GM23338 (cell line): Measurements from ENCODE around the gene IL17REL. TPM values are rescaled to one million over a fixed set of nuclear protein-coding genes. Genes with fewer than 3 reads are reported as not detected.

Experiments
- ATAC-seq: fragments of 200-7000 bp; cut with Tn5 transposase; 3 replicates; pipeline ENCODE4 v1.9.1; 2020
- DNase-seq: peaks from one replicate; pipeline ENCODE4 v3.0.0-alpha.2; 2015; ENCODE audit warnings: low spot score
- H2AFZ ChIP-seq: fragments of 200-600 bp; sonication (generic); 2 replicates; pipeline ENCODE4 v1.8.0; 2016; ENCODE audit warnings: antibody characterized with exemption, mild to moderate bottlenecking, moderate library complexity
- H3F3A ChIP-seq: fragments of 200-600 bp; sonication (generic); replicated peaks from 2 replicates; pipeline ENCODE4 v1.8.0; 2017; ENCODE audit warnings: antibody characterized with exemption, mixed run types, low read depth
- H3K27ac ChIP-seq: fragments of 200-600 bp; sonication (generic); 2 replicates; pipeline ENCODE4 v1.6.1; 2016; ENCODE audit warnings: low read depth
- H3K27me3 ChIP-seq: fragments of 200-600 bp; sonication (generic); 2 replicates; pipeline ENCODE4 v1.8.0; 2016; ENCODE audit warnings: mild to moderate bottlenecking, mixed run types, moderate library complexity; ENCODE audit not compliant: insufficient read depth
- H3K36me3 ChIP-seq: fragments of 200-600 bp; sonication (generic); 2 replicates; pipeline ENCODE4 v1.8.0; 2016; ENCODE audit warnings: mild to moderate bottlenecking; ENCODE audit not compliant: insufficient read depth
- H3K4me1 ChIP-seq: fragments of 200-600 bp; sonication (generic); 2 replicates; pipeline ENCODE4 v1.8.0; 2016; ENCODE audit warnings: mild to moderate bottlenecking, moderate library complexity; ENCODE audit not compliant: insufficient read depth
- H3K4me2 ChIP-seq: fragments of 200-600 bp; sonication (generic); 2 replicates; pipeline ENCODE4 v1.7.1; 2017; ENCODE audit warnings: mixed run types
- H3K4me3 ChIP-seq: fragments of 200-600 bp; sonication (generic); 2 replicates; pipeline ENCODE4 v1.6.1; 2016; ENCODE audit warnings: mixed run types
- H3K79me2 ChIP-seq: fragments of 200-600 bp; sonication (generic); replicated peaks from 2 replicates; pipeline ENCODE4 v1.8.0; 2017; ENCODE audit warnings: mild to moderate bottlenecking; ENCODE audit not compliant: insufficient read depth
- H3K9me2 ChIP-seq: fragments of 200-600 bp; sonication (generic); 2 replicates; pipeline ENCODE4 v1.8.0; 2017; ENCODE audit not compliant: insufficient read depth
- H4K20me1 ChIP-seq: fragments of 200-600 bp; sonication (generic); replicated peaks from 2 replicates; pipeline ENCODE4 v1.8.0; 2017; ENCODE audit warnings: mild to moderate bottlenecking; ENCODE audit not compliant: insufficient read depth
- H3K27ac Mint-ChIP-seq: 2 replicates; pipeline ENCODE4 v1.8.0; 2020; ENCODE audit warnings: inconsistent platforms, mild to moderate bottlenecking, moderate library complexity, mixed read lengths
- H3K27me3 Mint-ChIP-seq: 3 replicates; pipeline ENCODE4 v1.8.0; 2022; ENCODE audit warnings: low read depth, mild to moderate bottlenecking, moderate library complexity, mixed read lengths, inconsistent platforms; ENCODE audit not compliant: insufficient read depth, poor library complexity
- H3K36me3 Mint-ChIP-seq: 3 replicates; pipeline ENCODE4 v1.8.0; 2021; ENCODE audit warnings: low read depth, mild to moderate bottlenecking, inconsistent platforms, moderate library complexity, mixed read lengths
- H3K4me1 Mint-ChIP-seq: 3 replicates; pipeline ENCODE4 v1.8.0; 2020; ENCODE audit warnings: mild to moderate bottlenecking, inconsistent platforms, mixed read lengths
- H3K4me3 Mint-ChIP-seq: 3 replicates; pipeline ENCODE4 v1.8.0; 2021; ENCODE audit warnings: moderate library complexity, mild to moderate bottlenecking, inconsistent platforms, mixed read lengths
- H3K9me3 Mint-ChIP-seq: 3 replicates; pipeline ENCODE4 v1.8.0; 2020; ENCODE audit warnings: moderate library complexity, mild to moderate bottlenecking, inconsistent platforms, mixed read lengths
- EZH2 ChIP-seq: fragments of 200-600 bp; sonication (generic); IDR thresholded peaks from one replicate; pipeline ENCODE4 v1.8.0; 2017; ENCODE audit warnings: antibody characterized with exemption, mild to moderate bottlenecking, low read depth; ENCODE audit not compliant: unreplicated experiment
- JUNB ChIP-seq: IDR thresholded peaks from one replicate; pipeline ENCODE4 v1.6.1; 2016; ENCODE audit warnings: antibody characterized with exemption; ENCODE audit not compliant: unreplicated experiment
- POLR2AphosphoS5 ChIP-seq: IDR thresholded peaks from 2 replicates; pipeline ENCODE4 v1.6.1; 2016; ENCODE audit warnings: antibody characterized with exemption, low read depth
- ZNF114 ChIP-seq: fragments of 250-450 bp; sonication (Bioruptor Pico); IDR thresholded peaks from 2 replicates; pipeline ENCODE4 v1.5.0; 2020; ENCODE audit warnings: mild to moderate bottlenecking, moderate library complexity
- ZNF462 ChIP-seq: fragments of 250-450 bp; sonication (Bioruptor Pico); IDR thresholded peaks from 2 replicates; pipeline ENCODE4 v1.5.0; 2020; ENCODE audit warnings: mild to moderate bottlenecking, moderate library complexity
- polyA plus RNA-seq: library from polyadenylated mRNA; unstranded; fragments of >200 nt; fragmentation: Nextera tagmentation; extraction: Ambion mirVana; gene quantifications from 2 replicates; pipeline ENCODE4 v1.2.1, GENCODE V29; 2016
- total RNA-seq: library from RNA; depleted of rRNA; stranded (reverse); fragments of >200 nt; shearing (Covaris generic); gene quantifications from 2 replicates; pipeline ENCODE4 v1.2.3, GENCODE V29; 2014
- TF ChIP-seq, protein P1 (sequence below): IDR thresholded peaks from one replicate; pipeline ENCODE4 v1.6.1; 2018; ENCODE audit warnings: antibody characterized with exemption; ENCODE audit not compliant: unreplicated experiment

IL17REL gene
- total and polyA plus RNA-seq, 2 experiments from 2014 or later: 0.31 TPM; not detected in 1

DNA sequence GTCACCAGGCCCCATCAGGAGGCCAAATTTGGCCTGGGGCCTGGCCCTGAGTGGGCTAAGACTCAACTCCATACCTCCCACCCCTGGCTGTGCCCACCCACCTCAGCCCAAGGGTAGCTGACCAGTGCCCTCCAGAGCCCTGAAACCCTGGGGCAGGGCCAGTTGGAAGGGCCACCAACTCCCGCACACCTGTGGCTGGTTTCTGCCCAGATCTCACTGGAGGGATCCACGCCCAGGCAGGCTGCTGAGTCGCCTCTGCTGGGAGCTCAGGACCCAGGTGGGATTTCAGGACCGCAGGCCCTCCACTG, 60.9 kb downstream of the IL17REL start (continued):
- TF ChIP-seq EZH2: no peak
- no peak for TF ChIP-seq ZNF462 (CRISPR knock-in tag)

- Mint-ChIP-seq H3K27me3 (peaks cover 5% of the 10 kb centered on the region), H3K36me3 (no peaks in the 10 kb centered on the region), H3K4me3 (no peak overlapping the region), H3K4me1 (peaks cover 13% of the 10 kb centered on the region; the same call in 2 of the 3 replicates), H3K27ac (no peak overlapping the region), H3K9me3 (no peaks in the 10 kb centered on the region)
- DNase-seq (no peak), ATAC-seq (no peak)
- H3K79me2 ChIP-seq: no peaks in the 10 kb centered on the region
- no peak overlapping the region for H2AFZ ChIP-seq
- no peaks in the 10 kb centered on the region for H3K9me2 ChIP-seq
- H3F3A ChIP-seq: no peaks in the 10 kb centered on the region
- peaks cover 10% of the 10 kb centered on the region; the same call in 1 of the 2 replicates for H3K4me1 ChIP-seq
- H3K4me2 ChIP-seq: no peak overlapping the region
- no peaks in the 10 kb centered on the region for H3K27me3 ChIP-seq
- no peaks in the 10 kb centered on the region for H4K20me1 ChIP-seq
- no peak overlapping the region for H3K27ac ChIP-seq
- no peaks in the 10 kb centered on the region for H3K36me3 ChIP-seq
- no peak overlapping the region for H3K4me3 ChIP-seq
- no peak for TF ChIP-seq POLR2AphosphoS5
- TF ChIP-seq JUNB: no peak
- TF ChIP-seq, protein P1, sequence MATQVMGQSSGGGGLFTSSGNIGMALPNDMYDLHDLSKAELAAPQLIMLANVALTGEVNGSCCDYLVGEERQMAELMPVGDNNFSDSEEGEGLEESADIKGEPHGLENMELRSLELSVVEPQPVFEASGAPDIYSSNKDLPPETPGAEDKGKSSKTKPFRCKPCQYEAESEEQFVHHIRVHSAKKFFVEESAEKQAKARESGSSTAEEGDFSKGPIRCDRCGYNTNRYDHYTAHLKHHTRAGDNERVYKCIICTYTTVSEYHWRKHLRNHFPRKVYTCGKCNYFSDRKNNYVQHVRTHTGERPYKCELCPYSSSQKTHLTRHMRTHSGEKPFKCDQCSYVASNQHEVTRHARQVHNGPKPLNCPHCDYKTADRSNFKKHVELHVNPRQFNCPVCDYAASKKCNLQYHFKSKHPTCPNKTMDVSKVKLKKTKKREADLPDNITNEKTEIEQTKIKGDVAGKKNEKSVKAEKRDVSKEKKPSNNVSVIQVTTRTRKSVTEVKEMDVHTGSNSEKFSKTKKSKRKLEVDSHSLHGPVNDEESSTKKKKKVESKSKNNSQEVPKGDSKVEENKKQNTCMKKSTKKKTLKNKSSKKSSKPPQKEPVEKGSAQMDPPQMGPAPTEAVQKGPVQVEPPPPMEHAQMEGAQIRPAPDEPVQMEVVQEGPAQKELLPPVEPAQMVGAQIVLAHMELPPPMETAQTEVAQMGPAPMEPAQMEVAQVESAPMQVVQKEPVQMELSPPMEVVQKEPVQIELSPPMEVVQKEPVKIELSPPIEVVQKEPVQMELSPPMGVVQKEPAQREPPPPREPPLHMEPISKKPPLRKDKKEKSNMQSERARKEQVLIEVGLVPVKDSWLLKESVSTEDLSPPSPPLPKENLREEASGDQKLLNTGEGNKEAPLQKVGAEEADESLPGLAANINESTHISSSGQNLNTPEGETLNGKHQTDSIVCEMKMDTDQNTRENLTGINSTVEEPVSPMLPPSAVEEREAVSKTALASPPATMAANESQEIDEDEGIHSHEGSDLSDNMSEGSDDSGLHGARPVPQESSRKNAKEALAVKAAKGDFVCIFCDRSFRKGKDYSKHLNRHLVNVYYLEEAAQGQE: no peak
- no peak for TF ChIP-seq ZNF114 (CRISPR knock-in tag)
These were observed 61.4 kb downstream of the IL17REL start for GRCh38 chr22:49951000-49951677.
